HG03457 (cell line): ENCODE data around the gene ELMO2.
"Not testable (repeated sequence)": the region's sequence is repeated elsewhere in the genome, so short reads cannot be mapped to it uniquely, and the experiment has no call there.

Experiments used
- ATAC-seq: cut with Tn5 transposase; IDR thresholded peaks from one replicate; pipeline ENCODE4 v1.9.1; 2021; ENCODE audit warnings: moderate number of reproducible peaks; ENCODE audit not compliant: unreplicated experiment

Gene ELMO2

GRCh38 chr20:46407671-46407996 lies 1.2 kb upstream of the ELMO2 start:
- ATAC-seq = no peak

GRCh38 chr20:46406986-46407670 lies 713 bp upstream of the ELMO2 start:
- ATAC-seq = peak; percentile 25

GRCh38 chr20:46402331-46402811 lies 4.0 kb downstream of the ELMO2 start:
- ATAC-seq = no peak

GRCh38 chr20:46401478-46401860 lies 4.9 kb downstream of the ELMO2 start:
- ATAC-seq = no peak

GRCh38 chr20:46400828-46401477 lies 5.5 kb downstream of the ELMO2 start:
- ATAC-seq = no peak

DNA sequence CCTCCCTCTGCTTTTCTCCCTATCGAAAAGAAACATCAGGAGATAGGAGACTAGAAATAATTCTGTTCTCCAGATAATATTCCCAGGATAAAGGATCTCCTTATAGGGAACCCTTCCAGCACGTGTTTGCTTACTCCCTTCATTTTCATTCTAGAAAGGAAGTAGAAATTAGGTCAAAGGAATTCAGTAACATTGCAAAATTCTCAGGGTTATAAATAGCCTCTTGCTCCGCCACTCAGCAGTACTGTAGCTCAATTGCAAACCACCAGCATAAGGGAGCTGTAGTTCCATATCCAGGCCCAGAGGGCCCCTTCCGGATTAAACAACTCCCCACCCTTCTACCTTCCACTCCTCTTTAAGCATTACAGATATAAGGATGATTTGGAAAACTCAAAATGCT lies 6.2 kb downstream of the ELMO2 start:
- no peak for ATAC-seq

DNA sequence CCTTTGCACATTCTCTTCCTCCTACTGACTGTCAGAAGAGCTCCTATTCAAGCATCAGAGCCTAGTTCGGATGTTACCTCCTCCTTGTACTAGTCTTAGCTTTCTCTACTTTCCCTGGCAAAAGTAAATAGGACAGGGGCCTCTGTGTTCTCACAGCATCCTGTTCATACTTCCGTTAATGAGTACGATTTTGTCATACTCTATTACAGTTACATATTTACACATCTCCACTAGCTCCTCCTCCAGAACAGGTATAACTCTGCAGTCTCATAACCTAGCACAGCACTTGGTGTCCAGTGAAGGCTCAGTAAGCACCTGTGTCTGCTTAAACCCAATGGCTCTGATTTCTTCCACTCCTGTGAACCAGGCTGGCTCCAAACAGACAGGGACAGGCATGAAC lies 7.0 kb downstream of the ELMO2 start:
- no peak for ATAC-seq

DNA sequence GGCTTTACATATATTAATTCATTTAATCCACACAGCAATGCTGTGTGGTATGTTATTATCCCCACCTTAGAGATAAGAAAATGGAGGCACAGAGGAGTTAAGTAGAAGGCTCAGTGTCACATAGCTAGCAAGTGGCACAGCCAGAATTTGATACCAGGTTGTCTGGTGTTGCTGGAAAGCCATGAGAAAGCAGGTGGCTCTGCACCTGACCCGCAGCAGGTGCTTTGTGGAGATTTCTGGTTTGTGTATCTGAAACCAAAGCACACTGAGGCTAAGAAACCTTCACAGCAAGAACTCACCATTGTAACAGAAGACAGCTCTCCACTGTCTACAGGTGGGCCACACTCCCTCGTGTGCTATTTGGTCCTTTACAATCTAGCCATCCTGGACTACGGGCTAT lies 7.5 kb downstream of the ELMO2 start:
- ATAC-seq = no peak

DNA sequence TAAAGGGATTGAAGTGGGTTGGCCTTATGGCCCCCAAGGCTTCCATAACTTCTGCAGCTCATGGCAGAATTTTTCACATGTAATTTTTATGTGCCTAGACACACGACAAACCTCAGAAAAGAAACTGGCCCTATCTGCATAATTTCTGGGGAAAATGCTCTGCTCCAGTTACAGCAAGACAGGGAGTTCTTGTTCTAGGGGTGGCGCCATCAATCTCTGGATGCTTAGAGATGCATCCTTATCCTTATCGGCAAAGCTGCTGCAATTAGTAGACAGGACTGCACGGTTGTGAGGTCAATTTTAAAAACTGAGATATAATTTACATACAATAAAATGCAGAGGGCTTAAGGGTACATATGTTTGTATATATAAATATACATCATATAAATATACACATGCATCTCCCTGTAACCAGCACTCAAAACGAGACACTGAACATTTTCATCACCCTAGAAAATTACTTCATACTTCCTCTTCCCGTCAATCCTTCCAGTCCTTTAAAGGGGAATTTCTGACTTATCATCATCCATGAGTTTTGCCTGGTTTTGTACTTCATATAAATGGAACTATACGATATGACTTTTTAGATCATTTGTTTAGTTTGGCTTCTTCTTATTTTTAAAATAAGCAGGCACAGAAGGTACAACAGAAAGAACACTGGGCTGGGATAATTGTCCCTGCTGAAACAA lies 10.2 kb downstream of the ELMO2 start:
- ATAC-seq = no peak

GRCh38 chr20:46394872-46395760 lies 11.3 kb downstream of the ELMO2 start:
- ATAC-seq = no peak

DNA sequence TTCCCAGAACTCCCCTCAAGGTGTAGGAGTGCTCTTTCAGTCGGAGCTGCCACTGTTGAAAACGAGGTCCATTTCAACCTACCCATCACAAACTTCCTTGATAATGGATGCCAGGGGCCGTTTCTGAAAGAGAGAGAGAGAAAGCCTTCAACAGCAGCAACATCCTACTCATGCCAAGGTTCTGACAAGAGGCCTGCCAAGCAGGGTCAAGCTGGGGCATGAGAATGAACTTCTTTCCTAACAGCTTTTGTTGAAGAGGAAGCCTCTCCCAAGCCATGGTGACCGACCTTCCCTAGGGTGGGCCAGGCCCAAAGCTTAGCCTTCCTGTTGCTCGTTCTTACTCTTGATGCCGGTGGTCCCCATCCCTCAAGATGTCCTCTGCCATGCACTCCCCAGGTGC lies 12.4 kb downstream of the ELMO2 start:
- no peak for ATAC-seq

- no peak for ATAC-seq
Observed at GRCh38 chr20:46388937-46389336, 17.5 kb downstream of the ELMO2 start.

- ATAC-seq = no peak
Observed at GRCh38 chr20:46388201-46388836, 18.1 kb downstream of the ELMO2 start.

DNA sequence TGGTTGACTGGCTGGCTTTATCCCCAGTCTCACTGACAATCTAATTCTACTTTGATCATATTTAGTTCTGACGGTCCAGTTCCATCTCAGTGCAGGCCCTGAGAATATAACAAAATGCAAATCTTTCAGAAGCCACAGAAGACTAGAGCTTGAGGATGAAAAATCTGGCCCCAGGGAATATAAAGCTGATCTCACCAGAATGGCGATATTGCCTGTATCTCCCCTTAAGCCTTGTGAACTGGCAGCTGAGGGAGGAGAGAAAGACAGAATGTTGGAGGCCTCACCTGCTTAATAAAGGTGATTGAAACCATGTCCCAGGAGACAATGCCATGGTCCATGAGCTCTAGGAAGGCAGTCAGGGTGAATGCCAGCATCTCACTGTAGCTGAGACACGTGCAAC lies 19.4 kb downstream of the ELMO2 start:
- not testable (repeated sequence) for ATAC-seq

- ATAC-seq = no peak
Observed at GRCh38 chr20:46378412-46379009, 27.9 kb downstream of the ELMO2 start.

- ATAC-seq = no peak
Observed at GRCh38 chr20:46377518-46377917, 28.9 kb downstream of the ELMO2 start.

- no peak for ATAC-seq
Observed at GRCh38 chr20:46376196-46376785, 30.1 kb downstream of the ELMO2 start.

GRCh38 chr20:46375771-46376170 lies 30.6 kb downstream of the ELMO2 start:
- ATAC-seq = no peak

- ATAC-seq = no peak
Observed at GRCh38 chr20:46374383-46374782, 32.0 kb downstream of the ELMO2 start.

DNA sequence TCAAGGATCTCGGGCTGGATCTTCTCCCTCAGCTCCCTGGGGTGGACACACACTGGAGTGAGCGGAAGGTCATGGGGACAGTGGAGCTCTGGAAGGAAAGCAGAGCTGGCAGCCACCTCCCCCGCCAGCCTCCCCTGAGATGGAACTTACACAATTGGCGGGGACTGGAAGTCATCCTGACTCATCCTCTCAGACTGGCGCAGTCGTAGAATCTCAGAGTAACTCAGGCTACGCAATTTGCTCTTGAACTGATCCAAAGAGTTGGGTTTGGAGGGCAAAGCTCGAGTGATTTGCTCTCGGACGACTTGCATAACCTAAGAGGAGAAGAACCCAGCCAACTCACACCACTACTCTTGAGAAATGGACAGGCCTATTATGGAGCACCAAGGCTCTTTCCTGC lies 34.8 kb downstream of the ELMO2 start:
- no peak for ATAC-seq
